Gastroesophageal sphincter (tissue), 3 donors: ENCODE results near the gene CDIPT.

ENCODE experiments used
- EP300 ChIP-seq: sonication (generic); formaldehyde crosslinking; IDR thresholded peaks from one replicate; pipeline ENCODE4 v1.6.1; 2017; ENCODE audit warnings: antibody characterized with exemption, mild to moderate bottlenecking
- POLR2AphosphoS5 ChIP-seq: sonication (generic); formaldehyde crosslinking; IDR thresholded peaks from one replicate; pipeline ENCODE4 v1.6.1; 2017; ENCODE audit warnings: antibody characterized with exemption
- TF ChIP-seq, protein P1 (sequence below), 4 experiments: fragments of 200-600 bp in 2 of 4; fragments of 450-650 bp in 2 of 4; sonication (generic) in 1 of 4; IDR thresholded peaks; one replicate each; pipeline ENCODE4 v1.5.1; 2017 to 2019; ENCODE audit warnings: antibody characterized with exemption in 4 of 4, mild to moderate bottlenecking in 2 of 4, moderate library complexity in 2 of 4

DNA sequence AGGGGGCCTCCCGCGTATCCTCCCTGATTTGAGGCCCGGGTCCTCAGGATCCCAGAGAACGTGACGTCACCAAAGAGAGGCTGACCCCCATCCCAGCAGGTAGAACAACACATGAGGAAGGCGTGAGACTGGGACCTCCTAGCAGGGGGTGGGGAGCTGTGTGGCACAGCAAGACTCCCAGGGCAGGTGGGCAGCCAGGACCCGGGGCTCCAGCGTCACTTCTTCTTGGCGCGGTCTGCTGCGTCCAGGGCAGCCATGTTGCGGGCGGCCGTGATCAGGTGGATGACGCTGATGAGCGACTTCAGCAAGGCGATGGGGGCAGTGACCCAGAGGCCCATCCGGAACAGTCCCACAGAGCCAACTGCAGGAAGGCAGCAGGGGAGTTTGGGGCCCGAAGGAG lies 4.1 kb downstream of the CDIPT start:
- no peak for TF ChIP-seq POLR2AphosphoS5
- TF ChIP-seq EP300, result no peak
- TF ChIP-seq, protein P1, sequence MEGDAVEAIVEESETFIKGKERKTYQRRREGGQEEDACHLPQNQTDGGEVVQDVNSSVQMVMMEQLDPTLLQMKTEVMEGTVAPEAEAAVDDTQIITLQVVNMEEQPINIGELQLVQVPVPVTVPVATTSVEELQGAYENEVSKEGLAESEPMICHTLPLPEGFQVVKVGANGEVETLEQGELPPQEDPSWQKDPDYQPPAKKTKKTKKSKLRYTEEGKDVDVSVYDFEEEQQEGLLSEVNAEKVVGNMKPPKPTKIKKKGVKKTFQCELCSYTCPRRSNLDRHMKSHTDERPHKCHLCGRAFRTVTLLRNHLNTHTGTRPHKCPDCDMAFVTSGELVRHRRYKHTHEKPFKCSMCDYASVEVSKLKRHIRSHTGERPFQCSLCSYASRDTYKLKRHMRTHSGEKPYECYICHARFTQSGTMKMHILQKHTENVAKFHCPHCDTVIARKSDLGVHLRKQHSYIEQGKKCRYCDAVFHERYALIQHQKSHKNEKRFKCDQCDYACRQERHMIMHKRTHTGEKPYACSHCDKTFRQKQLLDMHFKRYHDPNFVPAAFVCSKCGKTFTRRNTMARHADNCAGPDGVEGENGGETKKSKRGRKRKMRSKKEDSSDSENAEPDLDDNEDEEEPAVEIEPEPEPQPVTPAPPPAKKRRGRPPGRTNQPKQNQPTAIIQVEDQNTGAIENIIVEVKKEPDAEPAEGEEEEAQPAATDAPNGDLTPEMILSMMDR (IDR thresholded peaks at IDR 0.05), result no peak
